HepG2 (cell line): ENCODE data around the gene MFSD12. TPM values are rescaled to one million over a fixed set of nuclear protein-coding genes. Genes with fewer than 3 reads are reported as not detected.

Experiments used
- AGO1 ChIP-seq: fragments of 200-400 bp; formaldehyde crosslinking; IDR thresholded peaks from 2 replicates; pipeline ENCODE4 v1.6.1; 2017; ENCODE audit warnings: mild to moderate bottlenecking, low read depth, low read length, moderate library complexity; ENCODE audit not compliant: poor library complexity, severe bottlenecking
- HDAC1 ChIP-seq: sonication (generic); formaldehyde crosslinking; IDR thresholded peaks from 2 replicates; pipeline ENCODE4 v1.5.1; 2020; ENCODE audit warnings: mild to moderate bottlenecking, missing genetic modification reagents
- HOXA3 ChIP-seq: sonication (generic); formaldehyde crosslinking; IDR thresholded peaks from 2 replicates; pipeline ENCODE4 v1.5.0; 2020; ENCODE audit warnings: missing genetic modification reagents
- IRF1 ChIP-seq: sonication (generic); formaldehyde crosslinking; IDR thresholded peaks from 2 replicates; pipeline ENCODE4 v1.4.0; 2020; ENCODE audit warnings: low read depth, mild to moderate bottlenecking, missing genetic modification reagents
- NCOA5 ChIP-seq: sonication (generic); formaldehyde crosslinking; IDR thresholded peaks from 2 replicates; pipeline ENCODE4 v1.4.0; 2020; ENCODE audit warnings: missing genetic modification reagents
- RBM22 ChIP-seq: fragments of 200-400 bp; formaldehyde crosslinking; optimal IDR thresholded peaks from 2 replicates; pipeline ENCODE3; 2017; ENCODE audit warnings: mild to moderate bottlenecking, low read length, moderate library complexity
- YEATS4 ChIP-seq: sonication (generic); formaldehyde crosslinking; IDR thresholded peaks from 2 replicates; pipeline ENCODE4 v1.4.0; 2020; ENCODE audit warnings: missing genetic modification reagents, borderline replicate concordance
- ZFP37 ChIP-seq: sonication (generic); formaldehyde crosslinking; IDR thresholded peaks from 2 replicates; pipeline ENCODE4 v1.4.0; 2020; ENCODE audit warnings: missing genetic modification reagents, borderline replicate concordance
- ZNF557 ChIP-seq: sonication (generic); formaldehyde crosslinking; IDR thresholded peaks from 2 replicates; pipeline ENCODE4 v1.4.0; 2020; ENCODE audit warnings: missing genetic modification reagents
- polyA plus RNA-seq, 8 experiments: library from polyadenylated mRNA; depleted of rRNA in 3 of 8; stranded (reverse) in 7 of 8; unstranded in 1 of 8; fragments of >200 nt; fragmentation: Illumina TruSeq in 4 of 8; extraction: Trizol in 4 of 8; gene quantifications; 2 replicates each; pipeline versions ENCODE4 v1.2.1 to v1.2.3, GENCODE V29; 2011 to 2016; ENCODE audit warnings: low read depth in 4 of 8, missing spikeins in 1 of 8, mixed read lengths in 1 of 8; ENCODE audit not compliant: insufficient read depth in 1 of 8
- total RNA-seq, 5 experiments: library from RNA; depleted of rRNA; stranded (reverse); fragments of >200 nt; fragmentation: Illumina TruSeq; extraction: Trizol; gene quantifications; 2 replicates each; pipeline ENCODE4 v1.2.3, GENCODE V29; 2016; ENCODE audit warnings: low read depth in 1 of 5
- TF ChIP-seq, protein P1 (sequence below): sonication (generic); formaldehyde crosslinking; IDR thresholded peaks from 2 replicates; pipeline ENCODE4 v1.8.0; 2022; ENCODE audit warnings: mild to moderate bottlenecking, missing genetic modification reagents, moderate library complexity
- TF ChIP-seq, protein P2 (sequence below): sonication (generic); formaldehyde crosslinking; IDR thresholded peaks from 2 replicates; pipeline ENCODE4 v1.5.0; 2020; ENCODE audit warnings: mild to moderate bottlenecking, low read depth, missing genetic modification reagents, borderline replicate concordance
- TF ChIP-seq, protein P3 (sequence below): sonication (generic); formaldehyde crosslinking; IDR thresholded peaks from 2 replicates; pipeline ENCODE4 v1.4.0; 2020; ENCODE audit warnings: mild to moderate bottlenecking, missing genetic modification reagents, borderline replicate concordance
- TF ChIP-seq, protein P4 (sequence below): sonication (generic); formaldehyde crosslinking; IDR thresholded peaks from 2 replicates; pipeline ENCODE4 v1.5.1; 2020; ENCODE audit warnings: mild to moderate bottlenecking, missing genetic modification reagents, moderate library complexity

MFSD12 gene
- total and polyA plus RNA-seq, 2 of the 13 experiments (the other 11 are each of a cell fraction or from before 2014, with no cell fraction given), result 27.2 to 29.1 TPM

DNA sequence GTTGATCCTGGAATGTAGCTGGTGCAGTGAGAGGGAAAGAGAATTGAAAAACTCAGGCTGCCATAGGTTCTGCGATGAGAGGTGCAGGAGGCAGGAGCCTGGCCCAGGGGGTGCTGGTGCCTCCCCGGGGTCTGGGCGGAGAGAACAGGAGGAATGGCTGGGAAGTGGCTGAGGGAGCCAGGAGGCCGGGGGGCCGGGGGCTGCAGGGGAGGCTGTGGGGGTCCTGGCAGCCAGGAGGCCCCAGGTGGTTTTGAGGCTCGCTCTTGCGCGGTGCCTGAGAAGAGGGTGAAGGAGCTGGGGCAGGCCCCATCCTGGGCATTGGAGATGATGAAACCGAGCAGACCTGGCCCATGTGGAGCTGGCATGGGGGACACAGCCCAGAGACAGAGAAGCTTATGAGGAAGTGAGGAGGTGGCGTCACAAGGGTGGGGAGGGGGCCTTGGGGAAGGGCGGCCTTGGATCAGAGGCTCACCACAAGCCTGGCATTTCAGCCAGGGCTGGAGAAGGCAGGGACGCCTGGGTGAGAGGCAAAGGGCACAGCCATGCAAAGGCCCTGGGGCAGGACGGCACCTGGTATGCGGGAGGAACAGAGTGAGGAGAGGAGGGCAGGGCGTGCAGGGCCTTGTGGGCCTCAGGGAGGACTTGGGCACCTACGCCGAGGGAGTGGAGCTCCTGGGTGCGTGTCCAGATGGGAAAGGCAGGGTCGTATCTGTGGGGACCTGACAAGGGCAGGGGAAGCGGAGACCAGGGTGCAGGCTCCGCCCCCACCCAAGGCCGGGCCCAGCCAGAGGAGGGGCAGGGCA lies 19.7 kb downstream of the MFSD12 start (continued):
- no peak for TF ChIP-seq IRF1 (CRISPR knock-in tag)
- TF ChIP-seq YEATS4 (CRISPR knock-in tag), result no peak
- peak; percentile 27 for TF ChIP-seq RBM22
- TF ChIP-seq, protein P1, sequence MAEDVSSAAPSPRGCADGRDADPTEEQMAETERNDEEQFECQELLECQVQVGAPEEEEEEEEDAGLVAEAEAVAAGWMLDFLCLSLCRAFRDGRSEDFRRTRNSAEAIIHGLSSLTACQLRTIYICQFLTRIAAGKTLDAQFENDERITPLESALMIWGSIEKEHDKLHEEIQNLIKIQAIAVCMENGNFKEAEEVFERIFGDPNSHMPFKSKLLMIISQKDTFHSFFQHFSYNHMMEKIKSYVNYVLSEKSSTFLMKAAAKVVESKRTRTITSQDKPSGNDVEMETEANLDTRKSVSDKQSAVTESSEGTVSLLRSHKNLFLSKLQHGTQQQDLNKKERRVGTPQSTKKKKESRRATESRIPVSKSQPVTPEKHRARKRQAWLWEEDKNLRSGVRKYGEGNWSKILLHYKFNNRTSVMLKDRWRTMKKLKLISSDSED (CRISPR knock-in tag), result no peak
- TF ChIP-seq, protein P2, sequence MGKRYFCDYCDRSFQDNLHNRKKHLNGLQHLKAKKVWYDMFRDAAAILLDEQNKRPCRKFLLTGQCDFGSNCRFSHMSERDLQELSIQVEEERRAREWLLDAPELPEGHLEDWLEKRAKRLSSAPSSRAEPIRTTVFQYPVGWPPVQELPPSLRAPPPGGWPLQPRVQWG (CRISPR knock-in tag), result no peak
- TF ChIP-seq ZFP37 (CRISPR knock-in tag), result no peak
- no peak for TF ChIP-seq HOXA3
- TF ChIP-seq, protein P3, sequence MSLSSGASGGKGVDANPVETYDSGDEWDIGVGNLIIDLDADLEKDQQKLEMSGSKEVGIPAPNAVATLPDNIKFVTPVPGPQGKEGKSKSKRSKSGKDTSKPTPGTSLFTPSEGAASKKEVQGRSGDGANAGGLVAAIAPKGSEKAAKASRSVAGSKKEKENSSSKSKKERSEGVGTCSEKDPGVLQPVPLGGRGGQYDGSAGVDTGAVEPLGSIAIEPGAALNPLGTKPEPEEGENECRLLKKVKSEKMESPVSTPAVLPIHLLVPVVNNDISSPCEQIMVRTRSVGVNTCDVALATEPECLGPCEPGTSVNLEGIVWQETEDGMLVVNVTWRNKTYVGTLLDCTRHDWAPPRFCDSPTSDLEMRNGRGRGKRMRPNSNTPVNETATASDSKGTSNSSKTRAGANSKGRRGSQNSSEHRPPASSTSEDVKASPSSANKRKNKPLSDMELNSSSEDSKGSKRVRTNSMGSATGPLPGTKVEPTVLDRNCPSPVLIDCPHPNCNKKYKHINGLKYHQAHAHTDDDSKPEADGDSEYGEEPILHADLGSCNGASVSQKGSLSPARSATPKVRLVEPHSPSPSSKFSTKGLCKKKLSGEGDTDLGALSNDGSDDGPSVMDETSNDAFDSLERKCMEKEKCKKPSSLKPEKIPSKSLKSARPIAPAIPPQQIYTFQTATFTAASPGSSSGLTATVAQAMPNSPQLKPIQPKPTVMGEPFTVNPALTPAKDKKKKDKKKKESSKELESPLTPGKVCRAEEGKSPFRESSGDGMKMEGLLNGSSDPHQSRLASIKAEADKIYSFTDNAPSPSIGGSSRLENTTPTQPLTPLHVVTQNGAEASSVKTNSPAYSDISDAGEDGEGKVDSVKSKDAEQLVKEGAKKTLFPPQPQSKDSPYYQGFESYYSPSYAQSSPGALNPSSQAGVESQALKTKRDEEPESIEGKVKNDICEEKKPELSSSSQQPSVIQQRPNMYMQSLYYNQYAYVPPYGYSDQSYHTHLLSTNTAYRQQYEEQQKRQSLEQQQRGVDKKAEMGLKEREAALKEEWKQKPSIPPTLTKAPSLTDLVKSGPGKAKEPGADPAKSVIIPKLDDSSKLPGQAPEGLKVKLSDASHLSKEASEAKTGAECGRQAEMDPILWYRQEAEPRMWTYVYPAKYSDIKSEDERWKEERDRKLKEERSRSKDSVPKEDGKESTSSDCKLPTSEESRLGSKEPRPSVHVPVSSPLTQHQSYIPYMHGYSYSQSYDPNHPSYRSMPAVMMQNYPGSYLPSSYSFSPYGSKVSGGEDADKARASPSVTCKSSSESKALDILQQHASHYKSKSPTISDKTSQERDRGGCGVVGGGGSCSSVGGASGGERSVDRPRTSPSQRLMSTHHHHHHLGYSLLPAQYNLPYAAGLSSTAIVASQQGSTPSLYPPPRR (CRISPR knock-in tag), result no peak
- TF ChIP-seq, protein P4, sequence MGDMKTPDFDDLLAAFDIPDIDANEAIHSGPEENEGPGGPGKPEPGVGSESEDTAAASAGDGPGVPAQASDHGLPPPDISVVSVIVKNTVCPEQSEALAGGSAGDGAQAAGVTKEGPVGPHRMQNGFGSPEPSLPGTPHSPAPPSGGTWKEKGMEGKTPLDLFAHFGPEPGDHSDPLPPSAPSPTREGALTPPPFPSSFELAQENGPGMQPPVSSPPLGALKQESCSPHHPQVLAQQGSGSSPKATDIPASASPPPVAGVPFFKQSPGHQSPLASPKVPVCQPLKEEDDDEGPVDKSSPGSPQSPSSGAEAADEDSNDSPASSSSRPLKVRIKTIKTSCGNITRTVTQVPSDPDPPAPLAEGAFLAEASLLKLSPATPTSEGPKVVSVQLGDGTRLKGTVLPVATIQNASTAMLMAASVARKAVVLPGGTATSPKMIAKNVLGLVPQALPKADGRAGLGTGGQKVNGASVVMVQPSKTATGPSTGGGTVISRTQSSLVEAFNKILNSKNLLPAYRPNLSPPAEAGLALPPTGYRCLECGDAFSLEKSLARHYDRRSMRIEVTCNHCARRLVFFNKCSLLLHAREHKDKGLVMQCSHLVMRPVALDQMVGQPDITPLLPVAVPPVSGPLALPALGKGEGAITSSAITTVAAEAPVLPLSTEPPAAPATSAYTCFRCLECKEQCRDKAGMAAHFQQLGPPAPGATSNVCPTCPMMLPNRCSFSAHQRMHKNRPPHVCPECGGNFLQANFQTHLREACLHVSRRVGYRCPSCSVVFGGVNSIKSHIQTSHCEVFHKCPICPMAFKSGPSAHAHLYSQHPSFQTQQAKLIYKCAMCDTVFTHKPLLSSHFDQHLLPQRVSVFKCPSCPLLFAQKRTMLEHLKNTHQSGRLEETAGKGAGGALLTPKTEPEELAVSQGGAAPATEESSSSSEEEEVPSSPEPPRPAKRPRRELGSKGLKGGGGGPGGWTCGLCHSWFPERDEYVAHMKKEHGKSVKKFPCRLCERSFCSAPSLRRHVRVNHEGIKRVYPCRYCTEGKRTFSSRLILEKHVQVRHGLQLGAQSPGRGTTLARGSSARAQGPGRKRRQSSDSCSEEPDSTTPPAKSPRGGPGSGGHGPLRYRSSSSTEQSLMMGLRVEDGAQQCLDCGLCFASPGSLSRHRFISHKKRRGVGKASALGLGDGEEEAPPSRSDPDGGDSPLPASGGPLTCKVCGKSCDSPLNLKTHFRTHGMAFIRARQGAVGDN (CRISPR knock-in tag), result 0 out of 2 replicates have a peak, but pooled peaks have one; percentile 8
- peak; percentile 2 for TF ChIP-seq AGO1
- TF ChIP-seq HDAC1, result no peak
- no peak for TF ChIP-seq ZNF557 (CRISPR knock-in tag)
- TF ChIP-seq NCOA5 (CRISPR knock-in tag), result no peak
